ENCODE measurements around the gene CEMIP2. TPM values are rescaled to one million over a fixed set of nuclear protein-coding genes. Genes with fewer than 3 reads are reported as not detected.

Gene CEMIP2
- total RNA-seq, 6 donors from 2014 or later = 113 to 277 (median 161) TPM

DNA sequence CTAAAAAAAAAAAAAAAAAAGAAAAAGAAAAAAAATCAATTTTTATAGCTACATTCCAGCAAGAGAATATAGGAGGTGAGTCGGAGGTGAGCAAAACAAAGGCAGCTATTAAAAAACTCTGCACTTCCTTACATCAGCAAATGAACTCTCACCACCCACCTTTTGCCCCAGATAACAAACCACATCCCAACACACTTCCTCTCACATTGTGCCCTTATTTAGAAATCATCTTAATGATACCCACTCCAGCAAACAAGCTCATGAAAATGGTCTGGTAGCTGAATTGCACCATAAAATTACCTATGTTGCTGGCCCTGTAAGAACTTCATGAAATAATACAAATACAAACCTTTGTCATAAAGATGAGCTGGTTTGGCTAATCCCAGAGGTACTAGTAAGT, 82.9 kb downstream of the CEMIP2 start:
- H3K9me3 ChIP-seq = no peaks in the 10 kb centered on the region
- H3K4me3 ChIP-seq = no peak overlapping the region
- H3K36me3 ChIP-seq = peaks cover 5 to 65% (median 33%) of the 10 kb centered on the region in 4 donors
- TF ChIP-seq POLR2AphosphoS5 (IDR thresholded peaks at IDR 0.05) (no peak), EP300 (IDR thresholded peaks at IDR 0.05) (no peak), POLR2A (IDR thresholded peaks at IDR 0.05) (no peak)
- TF ChIP-seq, protein P1, sequence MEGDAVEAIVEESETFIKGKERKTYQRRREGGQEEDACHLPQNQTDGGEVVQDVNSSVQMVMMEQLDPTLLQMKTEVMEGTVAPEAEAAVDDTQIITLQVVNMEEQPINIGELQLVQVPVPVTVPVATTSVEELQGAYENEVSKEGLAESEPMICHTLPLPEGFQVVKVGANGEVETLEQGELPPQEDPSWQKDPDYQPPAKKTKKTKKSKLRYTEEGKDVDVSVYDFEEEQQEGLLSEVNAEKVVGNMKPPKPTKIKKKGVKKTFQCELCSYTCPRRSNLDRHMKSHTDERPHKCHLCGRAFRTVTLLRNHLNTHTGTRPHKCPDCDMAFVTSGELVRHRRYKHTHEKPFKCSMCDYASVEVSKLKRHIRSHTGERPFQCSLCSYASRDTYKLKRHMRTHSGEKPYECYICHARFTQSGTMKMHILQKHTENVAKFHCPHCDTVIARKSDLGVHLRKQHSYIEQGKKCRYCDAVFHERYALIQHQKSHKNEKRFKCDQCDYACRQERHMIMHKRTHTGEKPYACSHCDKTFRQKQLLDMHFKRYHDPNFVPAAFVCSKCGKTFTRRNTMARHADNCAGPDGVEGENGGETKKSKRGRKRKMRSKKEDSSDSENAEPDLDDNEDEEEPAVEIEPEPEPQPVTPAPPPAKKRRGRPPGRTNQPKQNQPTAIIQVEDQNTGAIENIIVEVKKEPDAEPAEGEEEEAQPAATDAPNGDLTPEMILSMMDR (IDR thresholded peaks at IDR 0.05) = no peak
- peak overlapping the region in 1 of 4 donors; percentile 2 for H3K27ac ChIP-seq
- DNase-seq (no peak), ATAC-seq (ENCODE audit: low FRiP score in 2 of 2) (no peak)
- H3K4me1 ChIP-seq = peaks cover 27 to 35% (median 33%) of the 10 kb centered on the region in 4 donors
- no peaks in the 10 kb centered on the region for H3K27me3 ChIP-seq
- WGBS, 2 donors = 60 to 63% methylated on average over 1 of the region's 1 CpG

DNA sequence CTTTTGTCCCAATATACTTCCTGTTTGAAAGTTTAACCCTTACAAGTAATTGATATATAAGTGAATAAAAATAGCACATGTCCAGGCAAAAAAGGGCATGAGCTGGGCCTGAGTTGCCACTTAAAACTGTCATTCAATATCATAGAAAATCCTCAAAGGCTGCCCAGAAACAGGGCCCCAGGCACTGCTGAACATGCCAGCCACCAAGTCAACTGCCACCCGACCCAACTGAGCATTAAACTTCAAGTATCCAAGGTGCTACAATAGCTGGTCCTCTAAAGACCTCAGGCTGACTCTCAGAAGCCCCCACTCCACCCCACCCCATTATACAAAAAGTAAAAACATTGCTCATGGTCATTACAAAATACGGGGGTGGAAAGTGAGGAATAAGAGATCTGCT, 83.7 kb downstream of the CEMIP2 start:
- no peak for DNase-seq
- 72 to 78% methylated on average over 2 of the region's 2 CpGs for WGBS, 2 donors
- peaks cover 5 to 57% (median 25%) of the 10 kb centered on the region in 4 donors for H3K36me3 ChIP-seq

GRCh38 chr9:71683598-71684235, 84.6 kb downstream of the CEMIP2 start:
- Histone ChIP-seq H3K36me3 (peaks cover 4 to 49% (median 17%) of the 10 kb centered on the region in 4 donors), H3K27ac (peak overlapping the region in 2 of 4 donors; percentile 12 to 50), H3K9me3 (no peaks in the 10 kb centered on the region), H3K4me1 (peaks cover 43 to 52% (median 48%) of the 10 kb centered on the region in 4 donors), H3K4me3 (no peak overlapping the region), H3K27me3 (no peaks in the 10 kb centered on the region)
- DNase-seq (peak in 1 of 2 donors; percentile 66), ATAC-seq (ENCODE audit: low FRiP score in 2 of 2) (peak in 1 of 2 donors; percentile 60)
- WGBS, 2 donors = 68 to 70% methylated on average over 9 of the region's 9 CpGs
- no peak for TF ChIP-seq EP300 (IDR thresholded peaks at IDR 0.05)
- no peak for TF ChIP-seq POLR2A (IDR thresholded peaks at IDR 0.05)
- TF ChIP-seq, protein P1 (IDR thresholded peaks at IDR 0.05) = peak in 2 of 6 experiments; percentile 7 to 23
- no peak for TF ChIP-seq POLR2AphosphoS5 (IDR thresholded peaks at IDR 0.05)

More for the DNA sequence above, 83.7 kb downstream of the CEMIP2 start:
- TF ChIP-seq POLR2A (IDR thresholded peaks at IDR 0.05) = no peak
- Histone ChIP-seq H3K4me3 (no peak overlapping the region), H3K27ac (peak overlapping the region in 2 of 4 donors; percentile 12 to 50), H3K4me1 (peaks cover 35 to 43% (median 40%) of the 10 kb centered on the region in 4 donors), H3K9me3 (no peaks in the 10 kb centered on the region), H3K27me3 (no peaks in the 10 kb centered on the region)
- no peak for ATAC-seq (ENCODE audit: low FRiP score in 2 of 2)

GRCh38 chr9:71681708-71682272, 86.5 kb downstream of the CEMIP2 start:
- WGBS, 2 donors = 50 to 53% methylated on average over 3 of the region's 3 CpGs
- no peak for DNase-seq
- no peak overlapping the region for H3K4me3 ChIP-seq
- H3K27ac ChIP-seq = peak overlapping the region; percentile 13 to 86 (median 64)
- ATAC-seq (ENCODE audit: low FRiP score in 2 of 2) = no peak
- H3K4me1 ChIP-seq = peaks cover 61 to 70% (median 65%) of the 10 kb centered on the region in 4 donors
- no peaks in the 10 kb centered on the region for H3K9me3 ChIP-seq
- H3K27me3 ChIP-seq = no peaks in the 10 kb centered on the region
- peaks cover 0 to 31% (median 11%) of the 10 kb centered on the region in 4 donors for H3K36me3 ChIP-seq
- TF ChIP-seq EP300 (IDR thresholded peaks at IDR 0.05) = no peak

GRCh38 chr9:71681104-71681707, 87.1 kb downstream of the CEMIP2 start:
- ATAC-seq (ENCODE audit: low FRiP score in 2 of 2) (no peak), DNase-seq (no peak)
- TF ChIP-seq POLR2AphosphoS5 (IDR thresholded peaks at IDR 0.05) (no peak), EP300 (IDR thresholded peaks at IDR 0.05) (no peak), POLR2A (IDR thresholded peaks at IDR 0.05) (no peak)
- TF ChIP-seq, protein P1 (IDR thresholded peaks at IDR 0.05) = no peak
- Histone ChIP-seq H3K4me3 (no peak overlapping the region), H3K9me3 (no peaks in the 10 kb centered on the region), H3K27ac (peak overlapping the region; percentile 43 to 86 (median 65)), H3K36me3 (peaks cover 0 to 25% (median 11%) of the 10 kb centered on the region in 4 donors), H3K27me3 (no peaks in the 10 kb centered on the region), H3K4me1 (peaks cover 63 to 69% (median 66%) of the 10 kb centered on the region in 4 donors)
- 76 to 77% methylated on average over 1 of the region's 1 CpG for WGBS, 2 donors
